Measurements from ENCODE around the gene C1orf52. TPM values are rescaled to one million over a fixed set of nuclear protein-coding genes. Genes with fewer than 3 reads are reported as not detected.

Gene C1orf52
- total RNA-seq, 6 experiments from 2014 or later = 20.6 to 26.1 (median 22.7) TPM

GRCh38 chr1:85224295-85224694 lies 35.2 kb downstream of the C1orf52 start:
- Mint-ChIP-seq H3K9me3 (no peaks in the 10 kb centered on the region), H3K27me3 (ENCODE audit: insufficient read depth) (no peaks in the 10 kb centered on the region; the same call in 1 of the 2 replicates), H3K4me1 (ENCODE audit: low read depth) (peaks cover 29% of the 10 kb centered on the region), H3K4me3 (no peak overlapping the region), H3K36me3 (ENCODE audit: low read depth) (no peaks in the 10 kb centered on the region), H3K27ac (no peak overlapping the region)
- TF ChIP-seq CTCF (IDR thresholded peaks at IDR 0.05) = no peak
- DNase-seq = no peak

- H3K4me3 Mint-ChIP-seq = no peak overlapping the region
- H3K36me3 Mint-ChIP-seq (ENCODE audit: low read depth) = no peaks in the 10 kb centered on the region
- no peak for TF ChIP-seq CTCF (IDR thresholded peaks at IDR 0.05)
- peaks cover 29% of the 10 kb centered on the region for H3K4me1 Mint-ChIP-seq (ENCODE audit: low read depth)
- DNase-seq = no peak
- H3K27me3 Mint-ChIP-seq (ENCODE audit: insufficient read depth) = no peaks in the 10 kb centered on the region; the same call in 1 of the 2 replicates
- H3K27ac Mint-ChIP-seq = no peak overlapping the region
- no peaks in the 10 kb centered on the region for H3K9me3 Mint-ChIP-seq
These were observed 36.1 kb downstream of the C1orf52 start for GRCh38 chr1:85223334-85223733.

DNA sequence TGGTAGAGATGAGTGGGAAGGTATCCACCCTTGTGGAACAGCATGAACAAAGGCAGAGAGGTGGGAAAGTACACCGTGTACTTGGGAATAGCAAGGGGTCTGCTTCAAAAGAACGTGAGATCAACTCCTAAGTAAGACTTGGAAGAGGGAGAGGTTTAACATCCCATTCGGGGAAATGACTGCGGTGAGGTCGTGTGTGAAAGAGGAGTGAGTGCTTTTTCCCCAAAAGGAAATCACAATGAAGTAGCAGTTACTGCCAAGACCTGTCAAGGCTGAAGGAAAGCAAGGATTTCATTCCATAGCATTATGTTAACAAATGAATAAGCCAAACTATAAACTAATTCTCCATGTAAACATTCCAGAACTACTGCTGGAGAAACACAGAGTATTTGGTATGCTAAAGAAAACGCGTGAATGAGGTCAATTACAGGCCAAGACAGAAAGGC lies 38.7 kb downstream of the C1orf52 start:
- no peak overlapping the region; the same call in 1 of the 2 replicates for H3K4me3 Mint-ChIP-seq
- H3K27ac Mint-ChIP-seq = no peak overlapping the region
- H3K4me1 Mint-ChIP-seq (ENCODE audit: low read depth) = peaks cover 24% of the 10 kb centered on the region
- H3K9me3 Mint-ChIP-seq = no peaks in the 10 kb centered on the region
- no peak for DNase-seq
- no peaks in the 10 kb centered on the region; the same call in 1 of the 2 replicates for H3K27me3 Mint-ChIP-seq (ENCODE audit: insufficient read depth)
- no peaks in the 10 kb centered on the region for H3K36me3 Mint-ChIP-seq (ENCODE audit: low read depth)
- TF ChIP-seq CTCF (IDR thresholded peaks at IDR 0.05) = no peak

GRCh38 chr1:85219853-85220610 lies 39.4 kb downstream of the C1orf52 start:
- no peak for DNase-seq
- H3K4me3 Mint-ChIP-seq = no peak overlapping the region
- no peaks in the 10 kb centered on the region for H3K36me3 Mint-ChIP-seq (ENCODE audit: low read depth)
- H3K4me1 Mint-ChIP-seq (ENCODE audit: low read depth) = peaks cover 30% of the 10 kb centered on the region
- no peaks in the 10 kb centered on the region for H3K9me3 Mint-ChIP-seq
- no peak overlapping the region for H3K27ac Mint-ChIP-seq
- H3K27me3 Mint-ChIP-seq (ENCODE audit: insufficient read depth) = no peaks in the 10 kb centered on the region; the same call in 1 of the 2 replicates
- TF ChIP-seq CTCF (IDR thresholded peaks at IDR 0.05) = no peak

- Mint-ChIP-seq H3K36me3 (ENCODE audit: low read depth) (no peaks in the 10 kb centered on the region), H3K27ac (no peak overlapping the region), H3K4me3 (no peak overlapping the region), H3K27me3 (ENCODE audit: insufficient read depth) (no peaks in the 10 kb centered on the region), H3K4me1 (ENCODE audit: low read depth) (peaks cover 43% of the 10 kb centered on the region), H3K9me3 (no peaks in the 10 kb centered on the region)
- TF ChIP-seq CTCF (IDR thresholded peaks at IDR 0.05) = no peak
- no peak for DNase-seq
These were observed 42.8 kb downstream of the C1orf52 start for GRCh38 chr1:85216697-85217096.
